Stomach (tissue), 4 donors: ENCODE results near the gene UGGT2.
"Not testable (repeated sequence)": the region's sequence is repeated elsewhere in the genome, so short reads cannot be mapped to it uniquely, and the experiment has no call there.

Source experiments
- EP300 ChIP-seq: sonication (generic); formaldehyde crosslinking; IDR thresholded peaks from one replicate; pipeline ENCODE4 v1.6.1; 2017; ENCODE audit warnings: antibody characterized with exemption
- POLR2AphosphoS5 ChIP-seq, 3 donors: sonication (generic); formaldehyde crosslinking; IDR thresholded peaks; one replicate each; pipeline ENCODE4 v1.6.1; 2016; ENCODE audit warnings: antibody characterized with exemption in 3 of 3
- TF ChIP-seq, protein P1 (sequence below), 7 experiments: fragments of 450-650 bp in 4 of 7; fragments of 200-600 bp in 3 of 7; sonication (generic) in 3 of 7; IDR thresholded peaks; one replicate each; pipeline ENCODE4 v1.5.1; 2016 to 2019; ENCODE audit warnings: antibody characterized with exemption in 7 of 7, control low read depth in 2 of 7, mild to moderate bottlenecking in 1 of 7

DNA sequence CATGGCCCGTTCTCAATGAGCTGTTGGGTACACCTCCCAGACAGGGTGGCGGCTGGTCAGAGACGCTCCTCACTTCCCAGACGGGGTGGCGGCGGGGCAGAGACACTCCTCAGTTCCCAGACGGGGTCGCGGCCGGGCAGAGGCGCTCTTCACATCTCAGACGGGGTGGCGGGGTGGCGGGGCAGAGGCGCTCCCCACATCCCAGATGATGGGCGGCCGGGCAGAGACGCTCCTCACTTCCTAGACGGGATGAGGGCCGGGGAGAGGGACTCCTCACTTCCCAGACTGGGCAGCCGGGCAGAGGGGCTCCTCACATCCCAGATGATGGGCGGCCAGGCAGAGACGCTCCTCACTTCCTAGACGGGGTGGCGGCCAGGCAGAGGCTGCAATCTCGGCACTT is 207.5 kb downstream of the UGGT2 start:
- TF ChIP-seq, protein P1, sequence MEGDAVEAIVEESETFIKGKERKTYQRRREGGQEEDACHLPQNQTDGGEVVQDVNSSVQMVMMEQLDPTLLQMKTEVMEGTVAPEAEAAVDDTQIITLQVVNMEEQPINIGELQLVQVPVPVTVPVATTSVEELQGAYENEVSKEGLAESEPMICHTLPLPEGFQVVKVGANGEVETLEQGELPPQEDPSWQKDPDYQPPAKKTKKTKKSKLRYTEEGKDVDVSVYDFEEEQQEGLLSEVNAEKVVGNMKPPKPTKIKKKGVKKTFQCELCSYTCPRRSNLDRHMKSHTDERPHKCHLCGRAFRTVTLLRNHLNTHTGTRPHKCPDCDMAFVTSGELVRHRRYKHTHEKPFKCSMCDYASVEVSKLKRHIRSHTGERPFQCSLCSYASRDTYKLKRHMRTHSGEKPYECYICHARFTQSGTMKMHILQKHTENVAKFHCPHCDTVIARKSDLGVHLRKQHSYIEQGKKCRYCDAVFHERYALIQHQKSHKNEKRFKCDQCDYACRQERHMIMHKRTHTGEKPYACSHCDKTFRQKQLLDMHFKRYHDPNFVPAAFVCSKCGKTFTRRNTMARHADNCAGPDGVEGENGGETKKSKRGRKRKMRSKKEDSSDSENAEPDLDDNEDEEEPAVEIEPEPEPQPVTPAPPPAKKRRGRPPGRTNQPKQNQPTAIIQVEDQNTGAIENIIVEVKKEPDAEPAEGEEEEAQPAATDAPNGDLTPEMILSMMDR (IDR thresholded peaks at IDR 0.05): not testable (repeated sequence)
- TF ChIP-seq POLR2AphosphoS5 (IDR thresholded peaks at IDR 0.05); EP300: not testable (repeated sequence)
